Glutamatergic neuron (in vitro differentiated cells): Measurements from ENCODE around the gene CDK14. TPM values are rescaled to one million over a fixed set of nuclear protein-coding genes. Genes with fewer than 3 reads are reported as not detected.

Experiments
- DNase-seq: peaks from one replicate; pipeline ENCODE4 v3.0.0; 2022
- H3K27ac Mint-ChIP-seq: one replicate; pipeline ENCODE4 v1.8.0; 2020; ENCODE audit warnings: mild to moderate bottlenecking, mixed read lengths, inconsistent platforms; ENCODE audit not compliant: unreplicated experiment
- H3K27me3 Mint-ChIP-seq: one replicate; pipeline ENCODE4 v1.8.0; 2020; ENCODE audit warnings: mild to moderate bottlenecking, moderate library complexity, mixed read lengths, inconsistent platforms; ENCODE audit not compliant: unreplicated experiment
- H3K36me3 Mint-ChIP-seq: one replicate; pipeline ENCODE4 v1.8.0; 2020; ENCODE audit warnings: mild to moderate bottlenecking, mixed read lengths, inconsistent platforms; ENCODE audit not compliant: unreplicated experiment
- H3K4me1 Mint-ChIP-seq: one replicate; pipeline ENCODE4 v1.8.0; 2020; ENCODE audit warnings: mild to moderate bottlenecking, low read depth, mixed read lengths, inconsistent platforms; ENCODE audit not compliant: unreplicated experiment
- H3K4me3 Mint-ChIP-seq: one replicate; pipeline ENCODE4 v1.8.0; 2020; ENCODE audit warnings: mild to moderate bottlenecking, mixed read lengths, inconsistent platforms; ENCODE audit not compliant: unreplicated experiment
- H3K9me3 Mint-ChIP-seq: one replicate; pipeline ENCODE4 v1.8.0; 2020; ENCODE audit warnings: mild to moderate bottlenecking, moderate library complexity, mixed read lengths, inconsistent platforms; ENCODE audit not compliant: unreplicated experiment
- total RNA-seq: library from RNA; stranded (reverse); fragmentation: NEBNext Ultra II Directional; extraction: Animal tissue kit (Norgen Biotek cat#: 25700); gene quantifications from one replicate; pipeline ENCODE4 v1.2.1, GENCODE V29; 2021; ENCODE audit not compliant: unreplicated experiment
- TF ChIP-seq, protein P1 (sequence below): fragments of 200-600 bp; sonication (generic); IDR thresholded peaks from one replicate; pipeline ENCODE4 v1.5.0; 2021; ENCODE audit not compliant: partially characterized antibody, unreplicated experiment

The CDK14 gene
- total RNA-seq, 1 donor from 2014 or later: 96.5 TPM

DNA sequence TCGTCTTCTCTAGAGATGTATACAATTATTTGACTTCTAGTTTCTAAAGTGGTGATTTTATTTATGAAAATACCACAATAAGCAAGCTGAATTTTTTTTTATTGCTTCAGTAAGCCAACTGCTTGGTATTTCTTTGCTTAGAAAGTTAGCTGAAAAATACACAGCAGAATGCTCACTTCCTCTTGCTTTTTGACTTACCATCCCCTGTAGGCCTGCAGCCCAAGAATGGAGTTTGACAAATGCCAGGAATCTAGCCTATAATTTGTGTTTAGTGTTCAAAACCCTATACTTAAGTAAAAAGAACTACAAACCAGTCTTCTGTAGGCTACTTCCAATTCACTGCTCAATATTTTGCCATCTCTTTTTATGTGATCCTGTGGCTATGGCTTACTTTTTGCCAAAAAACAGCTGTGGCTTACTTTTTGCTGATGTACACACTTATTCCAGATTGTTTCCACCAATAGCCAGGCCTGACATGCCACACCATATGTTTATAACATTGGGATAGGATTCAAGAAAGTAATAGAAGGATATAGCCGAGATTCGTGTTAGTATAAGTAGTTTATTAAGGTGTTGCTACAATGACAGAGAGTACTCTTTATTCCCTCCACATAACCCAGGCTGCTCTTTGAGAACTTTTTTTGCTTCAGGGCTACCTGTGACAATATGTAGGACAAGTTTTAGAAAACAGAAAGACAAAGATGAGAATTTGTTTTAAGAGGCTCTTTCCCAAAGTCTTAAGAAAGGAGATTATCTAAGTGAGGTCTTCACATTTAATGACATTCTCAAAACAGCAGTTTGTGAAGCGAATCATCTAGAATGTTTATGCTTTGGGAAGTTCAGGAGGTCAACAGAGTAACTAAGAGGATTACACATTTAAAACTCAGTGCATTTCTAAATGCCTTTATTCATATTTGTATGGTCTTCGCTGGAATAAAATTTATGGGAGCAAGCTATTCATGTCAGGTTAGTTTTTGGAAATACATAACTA, 404.2 kb downstream of the CDK14 start:
- Mint-ChIP-seq H3K27ac (no peak overlapping the region), H3K27me3 (no peaks in the 10 kb centered on the region), H3K4me1 (no peaks in the 10 kb centered on the region), H3K36me3 (peaks cover 11% of the 10 kb centered on the region), H3K4me3 (no peak overlapping the region), H3K9me3 (peaks cover 6% of the 10 kb centered on the region)
- DNase-seq: no peak
- TF ChIP-seq, protein P1, sequence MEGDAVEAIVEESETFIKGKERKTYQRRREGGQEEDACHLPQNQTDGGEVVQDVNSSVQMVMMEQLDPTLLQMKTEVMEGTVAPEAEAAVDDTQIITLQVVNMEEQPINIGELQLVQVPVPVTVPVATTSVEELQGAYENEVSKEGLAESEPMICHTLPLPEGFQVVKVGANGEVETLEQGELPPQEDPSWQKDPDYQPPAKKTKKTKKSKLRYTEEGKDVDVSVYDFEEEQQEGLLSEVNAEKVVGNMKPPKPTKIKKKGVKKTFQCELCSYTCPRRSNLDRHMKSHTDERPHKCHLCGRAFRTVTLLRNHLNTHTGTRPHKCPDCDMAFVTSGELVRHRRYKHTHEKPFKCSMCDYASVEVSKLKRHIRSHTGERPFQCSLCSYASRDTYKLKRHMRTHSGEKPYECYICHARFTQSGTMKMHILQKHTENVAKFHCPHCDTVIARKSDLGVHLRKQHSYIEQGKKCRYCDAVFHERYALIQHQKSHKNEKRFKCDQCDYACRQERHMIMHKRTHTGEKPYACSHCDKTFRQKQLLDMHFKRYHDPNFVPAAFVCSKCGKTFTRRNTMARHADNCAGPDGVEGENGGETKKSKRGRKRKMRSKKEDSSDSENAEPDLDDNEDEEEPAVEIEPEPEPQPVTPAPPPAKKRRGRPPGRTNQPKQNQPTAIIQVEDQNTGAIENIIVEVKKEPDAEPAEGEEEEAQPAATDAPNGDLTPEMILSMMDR: no peak

GRCh38 chr7:91005024-91005423, 408.9 kb downstream of the CDK14 start:
- H3K27me3 Mint-ChIP-seq: peaks cover 2% of the 10 kb centered on the region
- peaks cover 9% of the 10 kb centered on the region for H3K4me1 Mint-ChIP-seq
- H3K27ac Mint-ChIP-seq: no peak overlapping the region
- H3K4me3 Mint-ChIP-seq: no peak overlapping the region
- peaks cover 6% of the 10 kb centered on the region for H3K9me3 Mint-ChIP-seq
- peaks cover 11% of the 10 kb centered on the region for H3K36me3 Mint-ChIP-seq
- no peak for DNase-seq
- TF ChIP-seq, protein P1: no peak

DNA sequence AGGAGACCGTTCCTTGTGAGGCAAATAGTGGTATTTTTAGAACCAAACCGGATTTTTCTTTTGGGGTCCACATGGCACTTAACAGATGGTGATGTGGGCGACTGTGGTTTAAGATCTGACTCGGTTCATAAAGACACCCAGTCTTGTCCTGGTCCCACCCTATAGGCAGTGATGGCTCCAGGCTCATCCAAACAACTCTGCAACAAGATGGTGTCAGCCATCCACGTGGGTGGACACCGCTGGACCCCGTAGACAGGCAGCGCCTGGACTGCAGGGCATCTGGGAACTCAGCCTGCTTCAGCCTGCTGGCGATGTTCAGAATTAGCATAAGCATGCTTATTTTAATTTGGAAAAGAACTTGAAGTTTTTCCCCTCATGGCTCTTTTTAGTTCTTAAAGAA, 409.7 kb downstream of the CDK14 start:
- DNase-seq: no peak
- no peak overlapping the region for H3K27ac Mint-ChIP-seq
- H3K36me3 Mint-ChIP-seq: peaks cover 11% of the 10 kb centered on the region
- TF ChIP-seq, protein P1: no peak
- H3K27me3 Mint-ChIP-seq: peaks cover 2% of the 10 kb centered on the region
- peaks cover 9% of the 10 kb centered on the region for H3K4me1 Mint-ChIP-seq
- no peak overlapping the region for H3K4me3 Mint-ChIP-seq
- peaks cover 6% of the 10 kb centered on the region for H3K9me3 Mint-ChIP-seq

GRCh38 chr7:91007371-91007770, 411.2 kb downstream of the CDK14 start:
- no peak overlapping the region for H3K27ac Mint-ChIP-seq
- H3K4me1 Mint-ChIP-seq: peaks cover 9% of the 10 kb centered on the region
- peaks cover 11% of the 10 kb centered on the region for H3K36me3 Mint-ChIP-seq
- no peak overlapping the region for H3K4me3 Mint-ChIP-seq
- no peak for DNase-seq
- peaks cover 6% of the 10 kb centered on the region for H3K9me3 Mint-ChIP-seq
- H3K27me3 Mint-ChIP-seq: peaks cover 2% of the 10 kb centered on the region
- TF ChIP-seq, protein P1: no peak

DNA sequence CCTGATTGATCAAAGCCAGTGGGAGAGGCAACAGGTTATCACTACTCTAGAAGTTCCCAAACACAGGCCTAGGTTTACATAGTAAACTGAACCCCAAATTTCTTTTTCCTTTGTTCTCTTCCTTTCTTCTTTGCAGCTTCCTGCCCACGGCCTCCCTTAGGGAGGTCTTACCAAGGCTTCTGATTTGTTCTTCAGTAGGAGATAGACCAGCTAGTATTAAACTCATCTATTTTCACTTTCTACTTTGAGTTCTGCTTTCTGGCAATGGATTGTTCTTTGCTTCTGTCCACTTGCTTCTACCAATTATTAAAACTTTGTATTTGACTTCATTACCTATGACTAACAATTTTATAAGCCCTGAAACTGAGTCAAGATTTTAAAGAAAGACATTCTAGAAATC, 417.0 kb downstream of the CDK14 start:
- TF ChIP-seq, protein P1: no peak
- no peak for DNase-seq
- no peak overlapping the region for H3K27ac Mint-ChIP-seq
- no peaks in the 10 kb centered on the region for H3K27me3 Mint-ChIP-seq
- no peak overlapping the region for H3K4me3 Mint-ChIP-seq
- H3K9me3 Mint-ChIP-seq: peaks cover 2% of the 10 kb centered on the region
- H3K36me3 Mint-ChIP-seq: no peaks in the 10 kb centered on the region
- H3K4me1 Mint-ChIP-seq: no peaks in the 10 kb centered on the region
